NCI-H1417 treated with DMSO at 0.1 percent for 48 hours (cell line): ENCODE results near the gene CCNI2.

Source experiments
- DNase-seq: peaks from one replicate; lab custom pipeline; 2025; lab: John Stamatoyannopoulos, UW

Gene CCNI2

GRCh38 chr5:132765311-132766019, 18.2 kb downstream of the CCNI2 start:
- no peak for DNase-seq

GRCh38 chr5:132766020-132766805, 19.0 kb downstream of the CCNI2 start:
- DNase-seq: no peak

GRCh38 chr5:132766806-132767055, 19.5 kb downstream of the CCNI2 start:
- DNase-seq: no peak

- no peak for DNase-seq
Observed at GRCh38 chr5:132767150-132767549, 19.9 kb downstream of the CCNI2 start.

GRCh38 chr5:132768485-132768868, 21.3 kb downstream of the CCNI2 start:
- DNase-seq: no peak

GRCh38 chr5:132770476-132771159, 23.4 kb downstream of the CCNI2 start:
- DNase-seq: no peak

GRCh38 chr5:132771503-132771998, 24.3 kb downstream of the CCNI2 start:
- DNase-seq: no peak

GRCh38 chr5:132772291-132773070, 25.3 kb downstream of the CCNI2 start:
- DNase-seq: no peak

GRCh38 chr5:132773114-132773513, 25.9 kb downstream of the CCNI2 start:
- no peak for DNase-seq

- no peak for DNase-seq
Observed at GRCh38 chr5:132773601-132774355, 26.6 kb downstream of the CCNI2 start.

GRCh38 chr5:132774406-132774805, 27.2 kb downstream of the CCNI2 start:
- DNase-seq: no peak

- DNase-seq: no peak
Observed at GRCh38 chr5:132774896-132775295, 27.7 kb downstream of the CCNI2 start.

GRCh38 chr5:132775476-132775961, 28.3 kb downstream of the CCNI2 start:
- no peak for DNase-seq

GRCh38 chr5:132776131-132776937, 29.1 kb downstream of the CCNI2 start:
- DNase-seq: no peak

GRCh38 chr5:132776938-132777208, 29.6 kb downstream of the CCNI2 start:
- DNase-seq: no peak

GRCh38 chr5:132777209-132778069, 30.2 kb downstream of the CCNI2 start, which contains the start of gene SEPTIN8:
SEPTIN8 (minus strand) TSS chr5:132777239; CDS start chr5:132777137, 102 bp downstream.
- DNase-seq: no peak

GRCh38 chr5:132778129-132778528, 30.9 kb downstream of the CCNI2 start:
- DNase-seq: no peak

- DNase-seq: no peak
Observed at GRCh38 chr5:132778856-132779255, 31.6 kb downstream of the CCNI2 start.

- DNase-seq: no peak
Observed at GRCh38 chr5:132779961-132780360, 32.7 kb downstream of the CCNI2 start.

- no peak for DNase-seq
Observed at GRCh38 chr5:132780577-132780976, 33.4 kb downstream of the CCNI2 start.
